ENCODE results near the gene CD84.

DNA sequence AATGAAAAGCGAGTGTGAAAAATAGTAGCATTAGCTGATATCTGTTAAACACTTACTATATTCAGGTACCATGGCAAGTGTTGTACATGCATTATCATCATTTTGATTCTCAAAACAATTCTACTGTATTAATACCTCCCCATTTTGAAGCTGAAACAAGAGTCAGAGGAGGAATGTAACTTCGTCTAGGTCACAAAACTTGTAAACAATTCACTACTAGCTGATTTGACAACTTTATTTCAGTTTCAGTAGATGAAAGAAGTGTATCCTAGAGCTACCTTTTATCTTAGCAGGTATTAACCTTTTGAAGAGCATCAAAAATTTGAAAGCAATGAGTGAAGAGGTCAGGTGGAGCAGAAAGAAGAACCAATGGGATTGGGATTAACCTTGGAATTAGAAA, 1.6 kb downstream of the CD84 start:
- TF ChIP-seq GATA3 (IDR thresholded peaks at IDR 0.05; ENCODE audit: low read depth, low read length) = no peak
- TF ChIP-seq GATA2 (IDR thresholded peaks at IDR 0.05; ENCODE audit: low read depth, low read length) = no peak
